ENCODE results near the gene APOBEC3C.

- no peak for TF ChIP-seq CTCF (IDR thresholded peaks at IDR 0.05)
- no peak for TF ChIP-seq POLR2A (IDR thresholded peaks at IDR 0.05)
- TF ChIP-seq EP300 (IDR thresholded peaks at IDR 0.05) = no peak
Measured at GRCh38 chr22:39039306-39040126, 25.5 kb downstream of the APOBEC3C start.
